Measurements from ENCODE around the gene DAND5. TPM values are rescaled to one million over a fixed set of nuclear protein-coding genes. Genes with fewer than 3 reads are reported as not detected.
"Not testable (repeated sequence)": the region's sequence is repeated elsewhere in the genome, so short reads cannot be mapped to it uniquely, and the experiment has no call there.

The DAND5 gene
- total RNA-seq, 1 donor from 2014 or later = not detected

DNA sequence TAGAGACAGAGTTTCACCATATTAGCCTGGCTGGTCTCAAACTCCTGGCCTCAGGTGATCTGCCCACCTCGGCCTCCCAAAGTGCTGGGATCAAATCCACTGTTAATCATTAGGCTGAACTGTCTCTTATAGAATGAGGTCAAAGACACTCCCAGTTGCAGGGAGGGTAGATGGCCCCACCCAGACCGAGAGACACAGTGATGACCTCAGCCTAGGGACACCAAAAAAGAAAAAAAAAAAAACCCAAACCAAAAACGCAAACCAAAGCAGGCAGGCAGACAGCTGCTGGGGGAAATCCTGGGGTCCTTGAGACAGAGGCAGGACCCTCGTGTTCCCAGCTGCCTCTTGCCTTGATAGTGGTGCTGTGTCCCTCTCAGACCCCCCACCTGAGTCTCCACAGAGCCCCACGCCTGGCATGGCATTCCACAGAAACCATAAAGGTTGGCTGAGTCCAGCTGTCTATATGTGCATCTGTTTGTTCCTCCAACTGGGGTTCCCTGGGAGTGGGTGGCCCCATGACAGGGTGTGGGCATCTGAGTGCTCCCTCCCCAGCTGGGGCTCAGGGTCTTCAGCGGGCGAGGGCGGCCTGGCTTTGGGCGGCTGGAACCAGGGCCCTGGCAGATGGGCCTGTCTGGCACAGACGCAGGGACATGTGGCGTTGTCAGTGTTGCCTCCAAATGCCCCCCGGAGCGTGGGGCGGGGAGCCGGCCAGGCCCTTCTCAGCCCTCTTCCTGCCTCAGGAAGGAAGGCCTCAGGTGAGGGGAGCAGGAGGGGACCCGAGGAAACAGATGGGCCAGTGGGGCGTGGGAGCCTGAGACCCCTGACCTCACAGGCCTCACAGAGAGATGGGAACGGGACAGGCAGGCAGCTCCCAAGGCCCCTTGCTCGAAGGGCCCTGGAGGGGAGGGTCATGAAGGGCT is 5.2 kb downstream of the DAND5 start:
- Histone ChIP-seq H3K4me1 (no peaks in the 10 kb centered on the region), H3K27me3 (no peaks in the 10 kb centered on the region), H3K36me3 (no peaks in the 10 kb centered on the region), H3K4me3 (no peak overlapping the region), H3K27ac (no peak overlapping the region), H3K9me3 (no peaks in the 10 kb centered on the region)
- DNase-seq (ENCODE audit: low spot score in 2 of 2) = no peak
- TF ChIP-seq, protein P1, sequence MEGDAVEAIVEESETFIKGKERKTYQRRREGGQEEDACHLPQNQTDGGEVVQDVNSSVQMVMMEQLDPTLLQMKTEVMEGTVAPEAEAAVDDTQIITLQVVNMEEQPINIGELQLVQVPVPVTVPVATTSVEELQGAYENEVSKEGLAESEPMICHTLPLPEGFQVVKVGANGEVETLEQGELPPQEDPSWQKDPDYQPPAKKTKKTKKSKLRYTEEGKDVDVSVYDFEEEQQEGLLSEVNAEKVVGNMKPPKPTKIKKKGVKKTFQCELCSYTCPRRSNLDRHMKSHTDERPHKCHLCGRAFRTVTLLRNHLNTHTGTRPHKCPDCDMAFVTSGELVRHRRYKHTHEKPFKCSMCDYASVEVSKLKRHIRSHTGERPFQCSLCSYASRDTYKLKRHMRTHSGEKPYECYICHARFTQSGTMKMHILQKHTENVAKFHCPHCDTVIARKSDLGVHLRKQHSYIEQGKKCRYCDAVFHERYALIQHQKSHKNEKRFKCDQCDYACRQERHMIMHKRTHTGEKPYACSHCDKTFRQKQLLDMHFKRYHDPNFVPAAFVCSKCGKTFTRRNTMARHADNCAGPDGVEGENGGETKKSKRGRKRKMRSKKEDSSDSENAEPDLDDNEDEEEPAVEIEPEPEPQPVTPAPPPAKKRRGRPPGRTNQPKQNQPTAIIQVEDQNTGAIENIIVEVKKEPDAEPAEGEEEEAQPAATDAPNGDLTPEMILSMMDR (IDR thresholded peaks at IDR 0.05) = no peak
- intact Hi-C loops (cut with DNase I) = loop anchor here (5.0 kb wide), 1 partner anchor 613 kb away; no protein-coding TSS in a partner anchor

DNA sequence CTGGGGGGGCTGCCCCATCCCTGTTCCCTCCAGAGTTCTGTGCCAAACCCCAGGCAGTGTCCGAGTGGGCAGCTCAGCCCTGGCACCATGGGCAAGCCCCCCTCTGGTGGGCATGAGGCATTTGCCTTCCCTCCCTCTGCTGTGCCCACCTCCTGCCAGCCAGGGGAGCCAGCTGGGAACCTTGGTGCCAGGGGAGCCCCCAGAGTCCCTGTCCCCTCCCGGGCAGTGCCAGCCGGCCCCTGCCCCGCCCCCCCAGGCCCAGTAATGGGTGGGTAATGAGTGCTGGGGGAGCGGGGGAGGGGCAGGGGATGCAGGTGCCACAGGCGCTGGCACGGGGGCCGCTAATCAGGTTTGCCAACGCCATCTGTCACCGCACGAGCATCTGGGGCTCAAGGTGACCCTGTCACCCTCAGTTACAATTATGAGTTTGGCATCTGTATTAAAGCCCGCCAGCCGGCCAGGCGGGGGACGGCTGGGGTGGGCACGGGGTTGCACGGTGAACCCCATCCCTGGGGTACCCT is 5.9 kb downstream of the DAND5 start:
- TF ChIP-seq, protein P1 (IDR thresholded peaks at IDR 0.05) = no peak
- intact Hi-C loops (cut with DNase I) = loop anchor here (5.0 kb wide), 1 partner anchor 612 kb away; no protein-coding TSS in a partner anchor
- no peak for DNase-seq (ENCODE audit: low spot score in 2 of 2)

GRCh38 chr19:12976109-12976508 is 6.7 kb downstream of the DAND5 start:
- H3K27me3 ChIP-seq; H3K9me3 ChIP-seq; H3K4me1 ChIP-seq; H3K4me3 ChIP-seq; H3K27ac ChIP-seq; DNase-seq (ENCODE audit: low spot score in 2 of 2); H3K36me3 ChIP-seq: not testable (repeated sequence)
- intact Hi-C loops (cut with DNase I) = loop anchor here (5.0 kb wide), 1 partner anchor 611 kb away; no protein-coding TSS in a partner anchor

More for the DNA sequence above, 5.9 kb downstream of the DAND5 start:
- H3K27me3 ChIP-seq = no peaks in the 10 kb centered on the region
- H3K27ac ChIP-seq = no peak overlapping the region
- no peaks in the 10 kb centered on the region for H3K9me3 ChIP-seq
- H3K4me3 ChIP-seq = no peak overlapping the region
- H3K36me3 ChIP-seq = no peaks in the 10 kb centered on the region
- H3K4me1 ChIP-seq = no peaks in the 10 kb centered on the region

DNA sequence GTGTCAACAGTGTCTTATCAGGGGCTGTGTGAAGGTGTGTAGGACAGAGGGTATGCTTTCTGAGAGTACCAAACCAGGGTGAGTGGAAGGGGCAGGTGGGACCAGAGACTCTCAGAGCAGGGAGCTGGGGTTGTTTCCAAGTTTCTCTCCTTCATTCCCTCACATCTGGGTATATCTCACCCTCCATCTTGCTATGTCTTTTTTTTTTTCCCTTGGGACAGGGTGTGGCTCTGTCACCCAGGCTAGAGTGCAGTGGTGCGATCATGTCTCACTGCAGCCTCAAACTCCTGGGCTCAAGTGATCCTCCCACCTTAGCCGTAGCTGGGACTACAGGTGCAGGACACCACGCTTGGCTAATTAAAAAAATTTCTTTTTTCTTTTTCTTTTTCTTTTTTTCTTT is 10.6 kb downstream of the DAND5 start:
- intact Hi-C loops (cut with DNase I) = loop anchor here (5.0 kb wide), 1 partner anchor 607 kb away; no protein-coding TSS in a partner anchor
- H3K4me3 ChIP-seq = no peak overlapping the region
- TF ChIP-seq, protein P1 (IDR thresholded peaks at IDR 0.05) = no peak
- H3K27ac ChIP-seq = no peak overlapping the region
- H3K36me3 ChIP-seq = no peaks in the 10 kb centered on the region
- H3K9me3 ChIP-seq = no peaks in the 10 kb centered on the region
- peaks cover 0 to 5% of the 10 kb centered on the region in 2 donors for H3K4me1 ChIP-seq
- no peak for DNase-seq (ENCODE audit: low spot score in 2 of 2)
- H3K27me3 ChIP-seq = no peaks in the 10 kb centered on the region

DNA sequence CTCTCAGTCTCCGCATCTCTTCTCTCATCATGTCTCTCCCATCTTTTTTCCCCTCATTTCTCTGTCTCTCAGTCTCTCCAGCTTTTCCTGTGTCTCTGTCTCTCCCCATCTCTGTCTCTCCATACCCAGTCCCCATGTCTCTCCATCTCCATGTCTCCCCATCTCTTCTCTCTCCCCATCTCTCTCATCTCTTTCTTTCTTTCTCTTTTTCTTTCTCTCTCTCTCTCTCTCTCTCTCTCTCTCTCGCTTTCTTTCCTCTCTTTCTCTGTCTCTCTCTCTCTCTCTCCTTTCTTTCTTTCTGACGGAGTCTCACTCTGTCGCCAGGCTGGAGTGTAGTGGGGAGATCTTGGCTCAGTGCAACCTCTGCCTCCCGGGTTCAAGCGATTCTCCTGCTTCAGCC is 13.3 kb downstream of the DAND5 start:
- Histone ChIP-seq H3K4me3 (no peak overlapping the region), H3K36me3 (no peaks in the 10 kb centered on the region), H3K27me3 (no peaks in the 10 kb centered on the region), H3K4me1 (peaks cover 0 to 5% of the 10 kb centered on the region in 2 donors), H3K27ac (no peak overlapping the region), H3K9me3 (no peaks in the 10 kb centered on the region)
- intact Hi-C loops (cut with DNase I) = loop anchor here (1.0 kb wide), 2 partner anchors 79 to 111 kb away; no protein-coding TSS in a partner anchor
- TF ChIP-seq, protein P1 (IDR thresholded peaks at IDR 0.05) = no peak
- no peak for DNase-seq (ENCODE audit: low spot score in 2 of 2)

DNA sequence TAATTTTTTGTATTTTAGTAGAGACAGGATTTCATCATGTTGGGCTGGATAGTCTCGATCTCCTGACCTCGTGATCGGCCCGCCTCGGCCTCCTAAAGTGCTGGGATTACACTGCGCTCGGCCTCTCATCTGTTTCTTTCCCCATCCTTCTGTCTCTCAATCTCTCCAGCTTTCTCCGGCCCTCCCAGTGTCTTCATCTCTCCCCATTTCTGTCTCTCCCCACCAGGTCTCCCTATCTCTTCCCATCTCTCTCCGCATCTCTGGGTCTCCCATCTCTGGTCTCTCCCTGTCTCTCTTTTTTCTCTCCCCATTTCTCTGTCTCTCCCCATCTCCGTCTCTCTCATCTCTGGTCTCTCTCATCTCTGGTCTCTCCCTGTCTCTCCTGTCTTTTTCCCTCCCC is 13.7 kb downstream of the DAND5 start:
- intact Hi-C loops (cut with DNase I) = loop anchor here (1.0 kb wide), 2 partner anchors 78 to 110 kb away; no protein-coding TSS in a partner anchor

More for the DNA sequence above, 13.7 kb downstream of the DAND5 start:
- no peak overlapping the region for H3K27ac ChIP-seq
- H3K4me3 ChIP-seq = peak overlapping the region; percentile 36 to 51
- TF ChIP-seq, protein P1 (IDR thresholded peaks at IDR 0.05) = no peak
- no peaks in the 10 kb centered on the region for H3K36me3 ChIP-seq
- H3K27me3 ChIP-seq = no peaks in the 10 kb centered on the region
- no peaks in the 10 kb centered on the region for H3K9me3 ChIP-seq
- H3K4me1 ChIP-seq = peaks cover 0 to 5% of the 10 kb centered on the region in 2 donors
- DNase-seq (ENCODE audit: low spot score in 2 of 2) = no peak
